Upper lobe of right lung (tissue), 1 donor: ENCODE data around the gene HSPA6. TPM values are rescaled to one million over a fixed set of nuclear protein-coding genes. Genes with fewer than 3 reads are reported as not detected.
"Not testable (repeated sequence)": the region's sequence is repeated elsewhere in the genome, so short reads cannot be mapped to it uniquely, and the experiment has no call there.

Experiments used
- ATAC-seq: fragments of 200-7000 bp; cut with Tn5 transposase; one replicate; pipeline ENCODE4 v1.9.1; 2020; ENCODE audit warnings: mild to moderate bottlenecking, moderate library complexity
- DNase-seq: peaks from one replicate; pipeline ENCODE4 v3.0.0-alpha.2; 2020
- H3K27ac ChIP-seq: fragments of 200-600 bp; one replicate; pipeline ENCODE4 v1.8.0; 2022
- H3K27me3 ChIP-seq: fragments of 200-600 bp; one replicate; pipeline ENCODE4 v1.8.0; 2022; ENCODE audit warnings: mild to moderate bottlenecking
- H3K36me3 ChIP-seq: fragments of 200-600 bp; one replicate; pipeline ENCODE4 v1.8.0; 2022
- H3K4me1 ChIP-seq: fragments of 200-600 bp; one replicate; pipeline ENCODE4 v1.8.0; 2022
- H3K4me3 ChIP-seq: fragments of 200-600 bp; one replicate; pipeline ENCODE4 v1.8.0; 2022; ENCODE audit warnings: mild to moderate bottlenecking
- H3K9me3 ChIP-seq: fragments of 200-600 bp; one replicate; pipeline ENCODE4 v1.8.0; 2022
- intact Hi-C: fragments of 100-400 bp; cut with DNase I; formaldehyde crosslinking; loops from one replicate; pipeline ENCODE4 v1.11.0; 2022
- long read RNA-seq: library from polyadenylated mRNA; unstranded; transcript quantifications from one replicate; pipeline ENCODE4 v2.0.0, GENCODE V29; 2021
- total RNA-seq: library from RNA; stranded (reverse); fragmentation: NEBNext Ultra II Directional; extraction: Animal tissue kit (Norgen Biotek cat#: 25700); gene quantifications from one replicate; pipeline ENCODE4 v1.2.1, GENCODE V29; 2021
- TF ChIP-seq, protein P1 (sequence below): fragments of 200-600 bp; IDR thresholded peaks from one replicate; pipeline ENCODE4 v1.8.0; 2022; ENCODE audit warnings: antibody characterized with exemption
- donor health status: DM: no; HTN: yes; CAD: no; lungs with severe emphysema.

Gene HSPA6
- total RNA-seq: 10.9 TPM
- long read RNA-seq, transcript HSPA6-201 (1 exons, 2,371 nt): major isoform, 12 of 12 reads
- long read RNA-seq, partial matches to known transcripts: 0 of 12 reads
- long read RNA-seq, other reads (novel, unspliced or antisense): 0 of 12 reads

DNA sequence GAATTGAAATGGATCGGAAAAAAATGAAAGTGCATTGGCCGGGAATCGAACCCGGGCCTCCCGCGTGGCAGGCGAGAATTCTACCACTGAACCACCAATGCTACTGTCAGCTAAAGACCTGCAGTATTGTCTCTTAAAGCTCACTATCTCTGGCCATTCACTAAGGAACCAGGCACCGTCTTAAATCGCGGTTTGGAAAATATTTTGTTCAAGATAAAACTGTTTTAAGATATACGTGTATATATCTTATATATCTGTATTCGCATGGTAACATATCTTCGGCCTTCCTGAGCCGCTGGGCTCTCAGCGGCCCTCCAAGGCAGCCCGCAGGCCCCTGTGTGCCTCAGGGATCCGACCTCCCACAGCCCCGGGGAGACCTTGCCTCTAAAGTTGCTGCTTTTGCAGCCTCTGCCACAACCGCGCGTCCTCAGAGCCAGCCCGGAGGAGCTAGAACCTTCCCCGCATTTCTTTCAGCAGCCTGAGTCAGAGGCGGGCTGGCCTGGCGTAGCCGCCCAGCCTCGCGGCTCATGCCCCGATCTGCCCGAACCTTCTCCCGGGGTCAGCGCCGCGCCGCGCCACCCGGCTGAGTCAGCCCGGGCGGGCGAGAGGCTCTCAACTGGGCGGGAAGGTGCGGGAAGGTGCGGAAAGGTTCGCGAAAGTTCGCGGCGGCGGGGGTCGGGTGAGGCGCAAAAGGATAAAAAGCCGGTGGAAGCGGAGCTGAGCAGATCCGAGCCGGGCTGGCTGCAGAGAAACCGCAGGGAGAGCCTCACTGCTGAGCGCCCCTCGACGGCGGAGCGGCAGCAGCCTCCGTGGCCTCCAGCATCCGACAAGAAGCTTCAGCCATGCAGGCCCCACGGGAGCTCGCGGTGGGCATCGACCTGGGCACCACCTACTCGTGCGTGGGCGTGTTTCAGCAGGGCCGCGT is at the start of gene HSPA6:
Gene HSPA6, plus strand, starts transcription at position 724 of the 925 bp plus-strand sequence. Its CDS starts 119 bp downstream, at position 843.
- H3K4me1 ChIP-seq, H3K27me3 ChIP-seq, H3K9me3 ChIP-seq, intact Hi-C loops, H3K36me3 ChIP-seq: not testable (repeated sequence)
- H3K27ac ChIP-seq: peak within 1 kb of the TSS; percentile 85
- ATAC-seq: peak; percentile 76
- peak within 1 kb of the TSS; percentile 77 for H3K4me3 ChIP-seq
- peak; percentile 85 for DNase-seq

DNA sequence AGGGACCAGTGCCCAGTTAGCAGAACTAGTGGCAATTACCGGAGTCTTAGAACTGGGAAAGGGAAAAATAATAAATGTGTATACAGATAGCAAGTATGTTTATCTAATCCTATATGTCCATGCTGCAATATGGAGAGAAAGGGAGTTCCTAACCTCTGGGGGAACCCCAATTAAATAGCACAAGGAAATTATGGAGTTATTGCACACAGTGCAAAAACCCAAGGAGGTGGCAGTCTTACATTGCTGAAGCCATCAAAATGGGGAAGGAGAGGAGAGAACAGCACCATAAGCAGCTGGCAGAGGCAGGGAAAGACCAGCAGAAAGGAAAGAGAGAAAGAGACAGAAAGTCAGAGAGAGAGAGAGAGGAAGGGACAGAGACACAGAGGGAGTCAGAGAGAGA is 46.6 kb upstream of the HSPA6 start:
- H3K36me3 ChIP-seq, H3K27ac ChIP-seq, H3K4me3 ChIP-seq, DNase-seq, H3K9me3 ChIP-seq, H3K4me1 ChIP-seq, intact Hi-C loops, ATAC-seq, H3K27me3 ChIP-seq: not testable (repeated sequence)

DNA sequence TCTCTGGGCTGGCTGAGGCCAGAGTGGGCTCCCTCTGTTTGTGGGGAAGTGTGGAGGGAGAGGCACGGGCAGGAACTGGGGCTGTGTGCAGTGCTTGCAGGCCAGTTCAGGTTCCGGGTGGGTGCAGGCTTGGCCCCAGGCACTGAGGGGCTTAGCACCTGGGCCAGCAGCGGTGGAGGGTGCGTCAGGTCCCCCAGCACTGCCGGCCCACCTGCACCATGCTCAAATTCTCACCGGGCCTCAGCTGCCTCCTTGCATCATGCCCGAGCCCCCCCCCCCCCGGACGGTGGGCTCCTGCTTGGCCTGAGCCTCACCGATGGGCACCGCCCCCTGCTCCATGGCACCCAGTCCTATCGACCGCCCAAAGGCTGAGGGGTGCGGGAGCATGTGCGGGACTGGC is 45.4 kb upstream of the HSPA6 start:
- TF ChIP-seq, protein P1, sequence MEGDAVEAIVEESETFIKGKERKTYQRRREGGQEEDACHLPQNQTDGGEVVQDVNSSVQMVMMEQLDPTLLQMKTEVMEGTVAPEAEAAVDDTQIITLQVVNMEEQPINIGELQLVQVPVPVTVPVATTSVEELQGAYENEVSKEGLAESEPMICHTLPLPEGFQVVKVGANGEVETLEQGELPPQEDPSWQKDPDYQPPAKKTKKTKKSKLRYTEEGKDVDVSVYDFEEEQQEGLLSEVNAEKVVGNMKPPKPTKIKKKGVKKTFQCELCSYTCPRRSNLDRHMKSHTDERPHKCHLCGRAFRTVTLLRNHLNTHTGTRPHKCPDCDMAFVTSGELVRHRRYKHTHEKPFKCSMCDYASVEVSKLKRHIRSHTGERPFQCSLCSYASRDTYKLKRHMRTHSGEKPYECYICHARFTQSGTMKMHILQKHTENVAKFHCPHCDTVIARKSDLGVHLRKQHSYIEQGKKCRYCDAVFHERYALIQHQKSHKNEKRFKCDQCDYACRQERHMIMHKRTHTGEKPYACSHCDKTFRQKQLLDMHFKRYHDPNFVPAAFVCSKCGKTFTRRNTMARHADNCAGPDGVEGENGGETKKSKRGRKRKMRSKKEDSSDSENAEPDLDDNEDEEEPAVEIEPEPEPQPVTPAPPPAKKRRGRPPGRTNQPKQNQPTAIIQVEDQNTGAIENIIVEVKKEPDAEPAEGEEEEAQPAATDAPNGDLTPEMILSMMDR: no peak
- Histone ChIP-seq H3K27ac (no peak overlapping the region), H3K4me3 (no peak overlapping the region), H3K4me1 (no peaks in the 10 kb centered on the region), H3K9me3 (no peaks in the 10 kb centered on the region), H3K36me3 (no peaks in the 10 kb centered on the region), H3K27me3 (no peaks in the 10 kb centered on the region)
- ATAC-seq: no peak
- intact Hi-C loops: no loop called here
- no peak for DNase-seq

DNA sequence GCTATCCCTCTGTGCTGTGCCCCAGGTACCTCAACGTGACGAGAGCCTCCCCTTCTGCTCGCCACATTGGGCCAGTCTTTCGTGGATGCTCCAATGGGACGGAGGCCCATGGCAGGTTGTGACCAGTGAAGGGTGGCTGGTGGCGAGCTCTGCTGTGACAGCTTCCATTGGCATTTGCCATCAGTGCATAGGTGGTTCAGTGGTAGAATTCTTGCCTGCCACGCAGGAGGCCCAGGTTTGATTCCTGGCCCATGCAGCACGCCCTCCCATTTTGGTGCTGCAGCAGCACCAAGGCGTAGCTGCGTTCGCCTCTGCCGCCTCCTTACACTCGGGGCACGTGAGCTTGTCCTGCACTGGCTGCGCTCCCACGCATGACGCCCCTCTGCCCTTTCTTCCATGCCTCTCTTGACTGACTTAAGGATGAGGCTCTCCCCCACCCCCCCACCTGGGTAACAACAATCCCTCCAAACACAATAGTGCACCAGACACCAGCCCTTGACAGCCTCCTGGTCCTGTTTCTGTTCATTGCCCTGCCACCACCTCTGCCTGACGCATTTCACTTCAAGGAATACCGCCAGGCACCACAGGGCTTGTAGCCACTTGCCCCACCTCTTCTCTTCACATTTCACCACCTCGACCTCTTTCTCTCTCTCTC is 43.8 kb upstream of the HSPA6 start:
- H3K4me1 ChIP-seq: no peaks in the 10 kb centered on the region
- no peak overlapping the region for H3K27ac ChIP-seq
- no peaks in the 10 kb centered on the region for H3K36me3 ChIP-seq
- no peak for ATAC-seq
- TF ChIP-seq, protein P1: no peak
- H3K4me3 ChIP-seq: no peak overlapping the region
- no peaks in the 10 kb centered on the region for H3K27me3 ChIP-seq
- no peak for DNase-seq
- H3K9me3 ChIP-seq: no peaks in the 10 kb centered on the region
- intact Hi-C loops: loop anchor here (10.0 kb wide), 1 partner anchor 264 kb away; the partner anchor contains the start of gene DUSP12

DNA sequence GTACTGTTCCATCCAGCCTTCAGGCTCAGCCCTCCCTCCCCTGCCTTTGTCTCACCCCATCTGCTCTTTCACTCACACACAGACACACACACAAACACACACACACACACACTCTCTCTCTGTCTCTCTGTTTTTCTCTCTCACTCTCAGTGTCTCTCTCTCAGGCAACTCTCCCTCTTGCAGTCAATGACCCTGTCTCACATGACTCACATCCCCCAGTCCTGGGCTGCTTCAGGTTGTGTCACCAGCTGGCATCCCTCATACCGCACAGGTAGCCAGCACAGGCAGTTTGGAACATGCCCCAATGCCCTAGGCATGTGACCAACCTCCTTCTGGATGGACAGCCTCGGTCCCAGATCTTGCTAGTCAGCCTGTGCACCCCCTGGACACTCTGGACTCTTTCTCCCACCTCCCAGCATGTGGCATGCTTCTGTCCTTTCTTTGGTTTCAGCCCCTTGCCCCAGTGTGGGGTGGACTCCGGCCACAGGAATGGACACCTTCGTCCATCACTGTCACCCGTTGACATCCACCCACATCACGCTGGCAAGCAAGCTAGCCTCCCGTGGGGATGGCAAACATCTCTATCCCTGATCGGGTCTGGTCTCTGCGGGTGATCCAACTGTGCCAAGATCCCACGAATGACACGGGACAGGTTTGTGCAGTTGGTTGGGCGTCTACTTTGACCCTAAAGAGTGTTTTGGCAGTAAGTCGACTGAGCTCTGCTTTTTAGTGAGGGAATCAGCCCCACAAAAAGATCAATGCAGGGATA is 42.5 kb upstream of the HSPA6 start:
- ATAC-seq: peak; percentile 13
- intact Hi-C loops: loop anchor here (10.0 kb wide), 1 partner anchor 263 kb away; the partner anchor contains the start of gene DUSP12
- Histone ChIP-seq H3K36me3 (no peaks in the 10 kb centered on the region), H3K9me3 (no peaks in the 10 kb centered on the region), H3K4me3 (no peak overlapping the region), H3K27ac (no peak overlapping the region), H3K27me3 (no peaks in the 10 kb centered on the region), H3K4me1 (no peaks in the 10 kb centered on the region)
- DNase-seq: no peak
- TF ChIP-seq, protein P1: no peak

DNA sequence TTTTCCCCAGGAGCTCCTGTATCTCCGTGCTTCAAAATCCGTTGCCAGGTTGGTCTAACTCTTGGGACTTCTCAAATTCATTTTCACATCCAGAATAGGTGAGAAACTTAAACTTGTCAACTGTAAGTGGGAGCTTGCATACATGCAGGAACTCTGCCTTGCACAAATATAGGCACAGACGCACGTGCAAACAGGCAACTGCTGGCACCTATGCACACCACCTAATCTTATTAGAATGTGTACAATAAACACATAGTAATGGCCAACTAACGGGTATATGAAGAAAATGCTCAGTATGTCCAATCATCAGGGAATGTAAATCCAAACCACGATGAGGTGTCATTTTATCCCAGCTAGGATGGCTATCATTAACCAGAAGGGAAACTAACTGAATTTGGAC is 41.7 kb upstream of the HSPA6 start:
- no peaks in the 10 kb centered on the region for H3K27me3 ChIP-seq
- ATAC-seq (no peak), DNase-seq (no peak)
- no peaks in the 10 kb centered on the region for H3K36me3 ChIP-seq
- no peak overlapping the region for H3K27ac ChIP-seq
- intact Hi-C loops: loop anchor here (10.0 kb wide), 1 partner anchor 262 kb away; the partner anchor contains the start of gene DUSP12
- peaks cover 3% of the 10 kb centered on the region for H3K4me1 ChIP-seq
- H3K9me3 ChIP-seq: no peaks in the 10 kb centered on the region
- H3K4me3 ChIP-seq: no peak overlapping the region
- TF ChIP-seq, protein P1: no peak
